ENCODE results near the gene SRSF6. TPM values are rescaled to one million over a fixed set of nuclear protein-coding genes. Genes with fewer than 3 reads are reported as not detected.
A peak's percentile ranks its signal among the peaks of the same experiment; 100 is the strongest.

The SRSF6 gene
- total RNA-seq, 1 donor from 2014 or later = 284 TPM

GRCh38 chr20:43460172-43460829 is 2.6 kb downstream of the SRSF6 start:
- Mint-ChIP-seq H3K27me3 (ENCODE audit: low read depth) (peaks cover 7% of the 10 kb centered on the region), H3K4me1 (peaks cover 54% of the 10 kb centered on the region), H3K9me3 (no peaks in the 10 kb centered on the region), H3K36me3 (ENCODE audit: low read depth) (peaks cover 50% of the 10 kb centered on the region), H3K27ac (ENCODE audit: unreplicated experiment) (no peak overlapping the region), H3K4me3 (peak overlapping the region; percentile 95)
- DNase-seq (ENCODE audit: low read depth, low spot score) = no peak
- no peak for TF ChIP-seq CTCF (conservative IDR thresholded peaks at IDR 0.05)

- Mint-ChIP-seq H3K9me3 (no peaks in the 10 kb centered on the region), H3K4me1 (peaks cover 54% of the 10 kb centered on the region), H3K4me3 (peak overlapping the region; percentile 95), H3K36me3 (ENCODE audit: low read depth) (peaks cover 50% of the 10 kb centered on the region), H3K27ac (ENCODE audit: unreplicated experiment) (no peak overlapping the region), H3K27me3 (ENCODE audit: low read depth) (peaks cover 7% of the 10 kb centered on the region)
- DNase-seq (ENCODE audit: low read depth, low spot score) = no peak
- no peak for TF ChIP-seq CTCF (conservative IDR thresholded peaks at IDR 0.05)
These were observed 3.1 kb downstream of the SRSF6 start for GRCh38 chr20:43460830-43461200.

GRCh38 chr20:43461894-43462659 is 4.4 kb downstream of the SRSF6 start:
- H3K9me3 Mint-ChIP-seq = no peaks in the 10 kb centered on the region
- DNase-seq (ENCODE audit: low read depth, low spot score) = no peak
- H3K36me3 Mint-ChIP-seq (ENCODE audit: low read depth) = peaks cover 56% of the 10 kb centered on the region
- peaks cover 7% of the 10 kb centered on the region for H3K27me3 Mint-ChIP-seq (ENCODE audit: low read depth)
- peak overlapping the region; percentile 35 for H3K4me3 Mint-ChIP-seq
- H3K4me1 Mint-ChIP-seq = peaks cover 49% of the 10 kb centered on the region
- TF ChIP-seq CTCF (conservative IDR thresholded peaks at IDR 0.05) = no peak
- no peak overlapping the region for H3K27ac Mint-ChIP-seq (ENCODE audit: unreplicated experiment)

- no peak for DNase-seq (ENCODE audit: low read depth, low spot score)
- Mint-ChIP-seq H3K9me3 (no peaks in the 10 kb centered on the region), H3K27ac (ENCODE audit: unreplicated experiment) (no peak overlapping the region), H3K36me3 (ENCODE audit: low read depth) (peaks cover 53% of the 10 kb centered on the region), H3K4me3 (no peak overlapping the region), H3K27me3 (ENCODE audit: low read depth) (peaks cover 3% of the 10 kb centered on the region), H3K4me1 (peaks cover 44% of the 10 kb centered on the region)
- TF ChIP-seq CTCF (conservative IDR thresholded peaks at IDR 0.05) = no peak
These were observed 5.2 kb downstream of the SRSF6 start for GRCh38 chr20:43462660-43463526.

- Mint-ChIP-seq H3K27ac (ENCODE audit: unreplicated experiment) (no peak overlapping the region), H3K4me3 (peak overlapping the region; percentile 47), H3K36me3 (ENCODE audit: low read depth) (peaks cover 52% of the 10 kb centered on the region), H3K9me3 (no peaks in the 10 kb centered on the region), H3K4me1 (peaks cover 44% of the 10 kb centered on the region), H3K27me3 (ENCODE audit: low read depth) (peaks cover 3% of the 10 kb centered on the region)
- no peak for DNase-seq (ENCODE audit: low read depth, low spot score)
- TF ChIP-seq CTCF (conservative IDR thresholded peaks at IDR 0.05) = no peak
These were observed 6.0 kb downstream of the SRSF6 start for GRCh38 chr20:43463527-43464218.
